H1 (cell line): ENCODE data around the gene PTH1R. TPM values are rescaled to one million over a fixed set of nuclear protein-coding genes. Genes with fewer than 3 reads are reported as not detected.

Experiments used
- CBX8 ChIP-seq: fragments of 300-800, 300-1000 bp; sonication (generic); IDR thresholded peaks from 2 replicates; pipeline ENCODE4 v1.7.1; 2016; ENCODE audit warnings: low read depth, low read length, borderline replicate concordance
- FOSL1 ChIP-seq: IDR thresholded peaks from 2 replicates; pipeline ENCODE4 v1.6.1; 2011; ENCODE audit warnings: mild to moderate bottlenecking, low read depth, low read length, moderate library complexity; ENCODE audit not compliant: insufficient read depth
- GABPA ChIP-seq: IDR thresholded peaks from 2 replicates; pipeline ENCODE4 v1.6.1; 2011; ENCODE audit warnings: mild to moderate bottlenecking, low read length, moderate library complexity, borderline replicate concordance; ENCODE audit not compliant: insufficient read depth
- SIRT6 ChIP-seq: IDR thresholded peaks from one replicate; pipeline ENCODE4 v1.7.1; 2012; ENCODE audit warnings: low read length, inconsistent platforms
- TAF7 ChIP-seq: optimal IDR thresholded peaks from 2 replicates; pipeline ENCODE3; 2011; ENCODE audit warnings: low read depth, mild to moderate bottlenecking, inconsistent platforms, low read length, moderate library complexity, borderline replicate concordance
- polyA plus RNA-seq, 7 experiments: library from polyadenylated mRNA; depleted of rRNA in 3 of 7; stranded (reverse) in 5 of 7; unstranded in 2 of 7; fragments of >200 nt in 5 of 7; fragments of 200-250 nt in 2 of 7; gene quantifications; 1 replicate in 5 of 7; 2 replicates in 1 of 7; 4 replicates in 1 of 7; pipeline versions ENCODE4 v1.2.1 to v1.2.3, GENCODE V29; 2011 to 2013; ENCODE audit warnings: missing spikeins in 2 of 7, mixed read lengths in 2 of 7
- total RNA-seq: library from RNA; stranded (reverse); fragmentation: NEBNext Ultra II Directional; extraction: Animal tissue kit (Norgen Biotek cat#: 25700); gene quantifications from 2 replicates; pipeline ENCODE4 v1.2.1, GENCODE V29; 2021

The PTH1R gene
- total and polyA plus RNA-seq, 2 of the 8 experiments (the other 6 are each of a cell fraction or from before 2014, with no cell fraction given) = 0.57 to 1.5 TPM

- TF ChIP-seq FOSL1 (no peak), GABPA (no peak), SIRT6 (no peak), TAF7 (no peak), CBX8 (no peak)
Measured at GRCh38 chr3:46838301-46838700, 39.2 kb upstream of the PTH1R start (continued).
